Stimulated activated naive B cell treated with anti-CD40 and anti-IgM and Interleukin-4, amounts not matched to agents 10 μg/mL and 1 μg/mL and 100 μg/mL, for 72 hours (primary cell): ENCODE results near the gene LRRC10.
"Not testable (repeated sequence)": the region's sequence is repeated elsewhere in the genome, so short reads cannot be mapped to it uniquely, and the experiment has no call there.

ENCODE experiments used
- ATAC-seq, 2 donors: fragments of 150-1000 bp; cut with Tn5 transposase; replicated peaks; 2 replicates each; pipeline ENCODE4 v1.10.0; 2021; ENCODE audit warnings: moderate library complexity in 1 of 2
- DNase-seq: peaks from one replicate; pipeline ENCODE4 v3.0.0; 2021
- H3K27ac Mint-ChIP-seq: one replicate; pipeline ENCODE4 v1.8.0; 2022; ENCODE audit warnings: mild to moderate bottlenecking, mixed read lengths
- H3K27me3 Mint-ChIP-seq, 2 donors: one replicate each; pipeline ENCODE4 v1.8.0; 2022; ENCODE audit warnings: mixed read lengths in 2 of 2
- H3K36me3 Mint-ChIP-seq, 2 donors: one replicate each; pipeline ENCODE4 v1.8.0; 2022; ENCODE audit warnings: mixed read lengths in 2 of 2, mild to moderate bottlenecking in 1 of 2
- H3K4me1 Mint-ChIP-seq, 2 donors: one replicate each; pipeline ENCODE4 v1.8.0; 2022; ENCODE audit warnings: mixed read lengths in 2 of 2, mild to moderate bottlenecking in 1 of 2
- H3K4me3 Mint-ChIP-seq, 2 donors: one replicate each; pipeline ENCODE4 v1.8.0; 2022; ENCODE audit warnings: mild to moderate bottlenecking in 2 of 2, mixed read lengths in 2 of 2, moderate library complexity in 1 of 2
- H3K9me3 Mint-ChIP-seq, 2 donors: one replicate each; pipeline ENCODE4 v1.8.0; 2022; ENCODE audit warnings: mixed read lengths in 2 of 2, mild to moderate bottlenecking in 1 of 2

The LRRC10 gene

DNA sequence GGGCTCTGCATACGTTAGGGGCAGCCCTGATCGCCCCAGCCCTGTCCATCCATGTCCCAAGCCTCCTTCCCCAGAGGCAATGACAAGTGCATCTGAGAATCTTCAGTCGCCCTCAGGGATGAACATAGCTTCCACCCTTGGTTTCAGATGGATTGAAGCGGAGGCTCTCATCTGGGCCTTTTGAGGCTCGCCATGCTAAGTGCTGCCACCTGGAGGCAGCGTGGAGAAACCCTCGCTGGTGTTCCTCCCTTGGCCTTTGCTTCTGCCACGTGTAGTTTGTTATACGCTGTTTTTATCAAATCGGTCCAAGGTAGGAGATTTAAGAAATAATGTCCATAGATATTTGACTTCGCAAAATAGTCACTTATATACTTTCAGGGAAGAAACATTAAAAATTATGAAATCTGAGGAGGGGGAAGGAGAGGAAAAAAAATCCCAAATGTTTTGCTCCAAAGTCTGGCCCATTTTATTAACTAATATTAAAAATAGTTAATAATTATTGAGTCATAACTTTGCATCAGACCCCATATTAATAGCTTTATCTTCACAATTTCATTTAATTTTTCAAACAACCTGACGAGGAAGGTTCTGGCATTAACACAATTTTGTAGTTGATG is 28.8 kb upstream of the LRRC10 start:
- ATAC-seq (peak; percentile 82 to 87), DNase-seq (peak; percentile 33)
- Mint-ChIP-seq H3K4me3 (no peak overlapping the region), H3K4me1 (no peaks in the 10 kb centered on the region), H3K27ac (no peak overlapping the region), H3K9me3 (no peaks in the 10 kb centered on the region), H3K36me3 (no peaks in the 10 kb centered on the region), H3K27me3 (no peaks in the 10 kb centered on the region)

DNA sequence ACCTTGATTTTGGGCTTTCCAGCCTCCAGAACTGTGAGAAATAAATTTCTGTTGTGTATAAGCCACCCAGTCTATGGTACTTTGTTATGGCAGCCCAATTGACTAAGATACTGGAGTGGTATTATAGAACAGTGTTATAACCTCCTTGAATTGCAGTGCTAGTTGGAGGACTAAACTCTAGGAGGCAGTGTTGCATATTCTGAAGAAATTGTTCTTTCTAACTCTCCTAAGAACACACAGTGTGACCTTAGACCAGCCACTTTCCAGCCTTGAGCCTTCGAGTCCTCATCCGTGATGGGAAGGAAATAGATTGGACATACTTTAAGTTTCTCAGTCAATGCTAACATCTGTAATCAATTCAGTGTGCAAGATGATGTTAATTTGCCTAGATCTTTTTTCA is 22.4 kb upstream of the LRRC10 start:
- ATAC-seq (no peak), DNase-seq (no peak)
- no peaks in the 10 kb centered on the region for H3K36me3 Mint-ChIP-seq
- H3K27me3 Mint-ChIP-seq: no peaks in the 10 kb centered on the region
- H3K4me3 Mint-ChIP-seq: no peak overlapping the region
- H3K9me3 Mint-ChIP-seq: peaks cover 0 to 3% of the 10 kb centered on the region in 2 donors
- no peak overlapping the region for H3K27ac Mint-ChIP-seq
- H3K4me1 Mint-ChIP-seq: peaks cover 0 to 3% of the 10 kb centered on the region in 2 donors

DNA sequence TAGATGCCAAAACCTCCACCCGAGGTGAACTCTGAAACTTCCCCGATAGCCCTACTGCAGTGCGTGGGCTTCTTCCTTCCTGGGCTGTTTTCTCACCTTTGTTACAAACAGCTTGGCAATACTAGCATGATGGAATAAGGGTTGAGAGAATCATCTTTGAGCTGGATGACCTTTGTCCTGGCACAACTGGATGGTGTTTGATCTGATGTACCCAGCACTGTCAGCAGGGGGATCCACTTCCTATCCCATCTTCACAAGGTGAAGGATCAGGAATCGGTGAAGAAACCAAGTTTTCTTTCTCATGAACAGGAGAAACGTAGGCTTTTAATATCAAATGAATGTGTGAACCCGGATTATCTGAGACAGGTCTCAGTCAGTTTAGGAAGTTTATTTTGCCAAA is 19.5 kb upstream of the LRRC10 start:
- Mint-ChIP-seq H3K9me3 (peaks cover 0 to 3% of the 10 kb centered on the region in 2 donors), H3K27me3 (no peaks in the 10 kb centered on the region), H3K27ac (no peak overlapping the region), H3K4me3 (no peak overlapping the region), H3K4me1 (peaks cover 0 to 3% of the 10 kb centered on the region in 2 donors), H3K36me3 (no peaks in the 10 kb centered on the region)
- no peak for ATAC-seq
- no peak for DNase-seq

DNA sequence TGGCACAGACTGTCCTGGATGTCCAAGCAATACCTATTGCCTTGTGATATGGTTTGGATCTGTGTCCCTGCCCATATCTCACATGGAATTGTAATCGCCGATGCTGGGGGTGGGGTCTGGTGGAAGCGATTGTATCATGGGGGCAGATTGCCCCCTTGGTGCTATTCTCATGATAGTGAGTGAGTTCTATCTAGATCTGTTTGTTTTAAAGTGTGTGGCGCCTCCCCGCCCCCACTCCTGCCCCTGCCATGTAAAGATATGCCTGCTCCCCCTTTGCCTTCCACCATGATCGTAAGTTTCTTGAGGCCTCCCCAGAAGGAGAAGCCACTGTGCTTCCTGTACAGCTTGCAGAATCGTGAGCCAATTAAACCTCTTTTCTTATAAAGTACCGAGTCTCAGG is 16.8 kb upstream of the LRRC10 start:
- Mint-ChIP-seq H3K4me1 (peaks cover 0 to 3% of the 10 kb centered on the region in 2 donors), H3K4me3 (no peak overlapping the region), H3K27me3 (no peaks in the 10 kb centered on the region), H3K27ac (no peak overlapping the region), H3K36me3 (no peaks in the 10 kb centered on the region), H3K9me3 (peaks cover 0 to 3% of the 10 kb centered on the region in 2 donors)
- ATAC-seq (no peak), DNase-seq (no peak)

- peaks cover 0 to 9% of the 10 kb centered on the region in 2 donors for H3K27me3 Mint-ChIP-seq
- no peaks in the 10 kb centered on the region for H3K4me1 Mint-ChIP-seq
- no peak overlapping the region for H3K27ac Mint-ChIP-seq
- no peak overlapping the region for H3K4me3 Mint-ChIP-seq
- no peaks in the 10 kb centered on the region for H3K36me3 Mint-ChIP-seq
- no peak for ATAC-seq
- no peak for DNase-seq
- no peaks in the 10 kb centered on the region for H3K9me3 Mint-ChIP-seq
Observed at GRCh38 chr12:69623970-69624369, 13.3 kb upstream of the LRRC10 start.

DNA sequence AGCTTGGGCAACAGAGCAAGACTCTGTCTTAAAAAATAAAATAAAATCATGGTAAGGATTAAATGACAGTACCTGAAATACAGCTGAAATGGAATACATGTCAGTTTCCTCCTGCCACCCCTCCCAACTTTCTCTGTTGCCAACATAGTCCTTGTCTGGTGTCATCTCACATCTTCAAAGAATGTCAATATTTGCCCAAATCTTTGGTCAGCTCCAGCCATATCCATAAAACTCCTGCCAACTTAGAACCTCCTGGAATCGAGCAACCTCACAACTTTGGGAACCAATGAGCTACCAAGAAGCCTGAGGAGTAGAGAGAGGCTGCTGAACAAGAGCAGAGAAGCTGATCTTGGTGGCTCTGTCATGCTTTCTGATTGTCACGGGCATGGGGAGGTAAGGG is 10.8 kb upstream of the LRRC10 start:
- H3K4me1 Mint-ChIP-seq: no peaks in the 10 kb centered on the region
- ATAC-seq: no peak
- no peak overlapping the region for H3K27ac Mint-ChIP-seq
- no peaks in the 10 kb centered on the region for H3K9me3 Mint-ChIP-seq
- H3K4me3 Mint-ChIP-seq: no peak overlapping the region
- no peaks in the 10 kb centered on the region for H3K36me3 Mint-ChIP-seq
- H3K27me3 Mint-ChIP-seq: peaks cover 4 to 9% of the 10 kb centered on the region in 2 donors
- no peak for DNase-seq

DNA sequence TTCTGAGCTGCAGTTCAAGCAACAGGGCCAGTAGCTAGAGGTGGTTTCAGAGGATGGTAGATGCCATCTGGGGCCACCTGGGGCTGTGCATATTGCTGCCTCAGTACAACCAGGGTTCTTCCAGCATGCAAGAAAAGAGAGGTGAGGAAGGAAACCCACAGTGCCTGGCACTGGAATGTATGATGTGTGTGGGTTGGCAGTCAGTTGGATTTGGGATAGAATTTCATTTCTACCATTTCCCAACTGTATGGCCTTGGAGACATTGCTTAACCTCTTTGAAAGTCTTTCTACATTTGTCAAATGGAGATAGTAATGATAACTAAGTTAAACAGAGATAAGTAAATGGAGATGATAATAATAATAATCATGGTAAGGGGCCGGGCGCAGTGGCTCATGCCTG is 10.2 kb upstream of the LRRC10 start:
- DNase-seq (no peak), ATAC-seq (no peak)
- Mint-ChIP-seq H3K4me3 (no peak overlapping the region), H3K9me3 (no peaks in the 10 kb centered on the region), H3K4me1 (peaks cover 2 to 4% of the 10 kb centered on the region in 2 donors), H3K27ac (no peak overlapping the region), H3K27me3 (peaks cover 4 to 9% of the 10 kb centered on the region in 2 donors), H3K36me3 (no peaks in the 10 kb centered on the region)

DNA sequence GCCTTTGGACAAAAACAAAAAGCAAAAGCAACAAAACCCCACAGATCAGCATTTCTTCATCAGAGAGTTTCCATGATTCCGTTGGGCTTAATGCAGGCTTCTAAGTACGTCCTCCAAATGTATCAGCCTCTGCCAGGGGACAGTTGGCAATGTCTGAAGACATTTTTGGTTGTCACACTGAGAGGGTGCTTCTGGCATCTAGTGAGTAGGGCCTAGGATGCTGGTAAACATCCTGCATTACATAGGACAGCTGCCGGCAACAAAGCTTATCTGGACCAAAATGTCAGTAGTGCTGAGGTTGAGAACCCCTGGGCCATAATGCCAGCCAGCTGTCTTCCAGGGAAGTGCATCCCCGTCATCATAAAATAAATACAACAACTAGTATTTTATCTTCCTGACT is 9.4 kb upstream of the LRRC10 start:
- peaks cover 0 to 3% of the 10 kb centered on the region in 2 donors for H3K9me3 Mint-ChIP-seq
- no peak overlapping the region for H3K4me3 Mint-ChIP-seq
- peaks cover 9 to 12% of the 10 kb centered on the region in 2 donors for H3K4me1 Mint-ChIP-seq
- H3K36me3 Mint-ChIP-seq: no peaks in the 10 kb centered on the region
- ATAC-seq: no peak
- no peak for DNase-seq
- H3K27ac Mint-ChIP-seq: no peak overlapping the region
- peaks cover 4 to 9% of the 10 kb centered on the region in 2 donors for H3K27me3 Mint-ChIP-seq

- peaks cover 0 to 3% of the 10 kb centered on the region in 2 donors for H3K9me3 Mint-ChIP-seq
- H3K36me3 Mint-ChIP-seq: no peaks in the 10 kb centered on the region
Observed at GRCh38 chr12:69619050-69619449, 8.3 kb upstream of the LRRC10 start.

GRCh38 chr12:69616025-69616424 is 5.3 kb upstream of the LRRC10 start:
- Mint-ChIP-seq H3K36me3 (no peaks in the 10 kb centered on the region), H3K4me3 (no peak overlapping the region), H3K9me3 (peaks cover 0 to 3% of the 10 kb centered on the region in 2 donors), H3K27ac (no peak overlapping the region), H3K27me3 (peaks cover 0 to 4% of the 10 kb centered on the region in 2 donors), H3K4me1 (peaks cover 9 to 12% of the 10 kb centered on the region in 2 donors)
- ATAC-seq (peak in 1 of 2 donors; percentile 50), DNase-seq (no peak)

More at GRCh38 chr12:69619050-69619449, 8.3 kb upstream of the LRRC10 start:
- peaks cover 9 to 12% of the 10 kb centered on the region in 2 donors for H3K4me1 Mint-ChIP-seq
- DNase-seq: no peak
- H3K4me3 Mint-ChIP-seq: no peak overlapping the region
- H3K27me3 Mint-ChIP-seq: peaks cover 4 to 9% of the 10 kb centered on the region in 2 donors
- ATAC-seq: no peak
- H3K27ac Mint-ChIP-seq: no peak overlapping the region

DNA sequence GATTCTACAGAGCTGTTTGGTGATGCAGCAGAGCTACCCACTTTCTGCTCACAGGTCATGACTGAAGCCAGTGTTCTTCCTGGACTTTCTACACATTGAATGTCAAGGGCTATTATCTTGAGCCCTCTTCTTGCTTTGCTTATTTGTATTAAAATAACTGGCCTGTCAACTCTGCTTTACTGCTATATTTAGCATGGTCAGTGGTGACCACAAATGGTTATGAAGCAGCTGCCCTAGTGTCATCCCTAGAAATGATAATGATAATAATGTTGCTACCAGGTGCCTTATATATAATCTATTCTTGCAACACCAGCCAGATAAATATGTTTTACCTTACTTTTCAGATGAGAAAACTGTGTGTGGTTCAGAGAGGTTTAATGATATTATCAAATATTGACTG is 2.6 kb upstream of the LRRC10 start:
- DNase-seq (no peak), ATAC-seq (no peak)
- Mint-ChIP-seq H3K4me3 (no peak overlapping the region), H3K36me3 (no peaks in the 10 kb centered on the region), H3K27ac (no peak overlapping the region), H3K4me1 (peaks cover 9 to 12% of the 10 kb centered on the region in 2 donors), H3K27me3 (peaks cover 0 to under 1% of the 10 kb centered on the region in 2 donors), H3K9me3 (peaks cover 0 to 3% of the 10 kb centered on the region in 2 donors)

- H3K36me3 Mint-ChIP-seq: no peaks in the 10 kb centered on the region
- no peaks in the 10 kb centered on the region for H3K4me1 Mint-ChIP-seq
- H3K4me3 Mint-ChIP-seq: no peak overlapping the region
- ATAC-seq: no peak
- no peaks in the 10 kb centered on the region for H3K27me3 Mint-ChIP-seq
- no peaks in the 10 kb centered on the region for H3K9me3 Mint-ChIP-seq
- H3K27ac Mint-ChIP-seq: no peak overlapping the region
- DNase-seq: no peak
Observed at GRCh38 chr12:69610126-69610525, 581 bp downstream of the LRRC10 start.

DNA sequence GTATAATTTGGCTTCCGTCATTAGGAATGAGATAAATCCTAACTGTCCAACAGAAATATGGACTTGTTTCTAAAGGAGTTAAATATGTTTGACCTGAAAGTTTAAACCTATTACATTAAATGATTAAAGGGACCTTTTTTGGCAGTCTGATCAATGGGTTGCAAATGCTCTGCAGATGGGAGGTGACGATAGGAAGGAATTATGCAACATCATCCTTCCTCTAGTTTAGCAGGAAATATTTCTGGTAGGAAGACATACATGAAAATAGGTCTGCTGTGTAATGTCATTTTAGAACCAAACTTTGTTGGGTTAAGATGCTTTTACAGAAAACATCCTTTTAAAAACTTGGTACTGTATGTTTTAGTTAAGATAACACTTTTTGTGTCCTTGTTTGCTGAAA is 2.6 kb downstream of the LRRC10 start:
- Mint-ChIP-seq H3K4me3 (no peak overlapping the region), H3K36me3 (peaks cover 5% of the 10 kb centered on the region in 2 donors), H3K9me3 (no peaks in the 10 kb centered on the region), H3K27ac (no peak overlapping the region), H3K4me1 (no peaks in the 10 kb centered on the region), H3K27me3 (no peaks in the 10 kb centered on the region)
- DNase-seq (no peak), ATAC-seq (no peak)

DNA sequence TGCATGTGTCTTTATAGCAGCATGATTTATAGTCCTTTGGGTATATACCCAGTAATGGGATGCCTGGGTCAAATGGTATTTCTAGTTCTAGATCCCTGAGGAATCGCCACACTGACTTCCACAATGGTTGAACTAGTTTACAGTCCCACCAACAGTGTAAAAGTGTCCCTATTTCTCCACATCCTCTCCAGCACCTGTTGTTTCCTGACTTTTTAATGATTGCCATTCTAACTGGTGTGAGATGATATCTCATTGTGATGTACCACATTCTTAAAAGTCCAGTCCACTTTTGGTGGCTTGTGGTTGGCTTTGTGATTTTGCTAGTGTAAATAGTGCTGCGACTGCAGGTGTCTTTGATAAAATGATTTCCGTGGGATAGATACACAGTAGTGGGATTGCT is 6.4 kb downstream of the LRRC10 start:
- H3K4me3 Mint-ChIP-seq, H3K27me3 Mint-ChIP-seq, H3K9me3 Mint-ChIP-seq, H3K4me1 Mint-ChIP-seq, DNase-seq, H3K27ac Mint-ChIP-seq, ATAC-seq: not testable (repeated sequence)
- peaks cover 24 to 31% of the 10 kb centered on the region in 2 donors for H3K36me3 Mint-ChIP-seq

GRCh38 chr12:69603556-69603955 is 7.2 kb downstream of the LRRC10 start:
- not testable (repeated sequence) for H3K4me3 Mint-ChIP-seq, H3K9me3 Mint-ChIP-seq, DNase-seq, H3K27me3 Mint-ChIP-seq, ATAC-seq, H3K27ac Mint-ChIP-seq, H3K4me1 Mint-ChIP-seq
- peaks cover 24 to 34% of the 10 kb centered on the region in 2 donors for H3K36me3 Mint-ChIP-seq
